DMS53 (cell line): Measurements from ENCODE around the gene ABHD14A.
"Not testable (repeated sequence)": the region's sequence is repeated elsewhere in the genome, so short reads cannot be mapped to it uniquely, and the experiment has no call there.

Experiments used
- DNase-seq: peaks from one replicate; lab custom pipeline; 2025; lab: John Stamatoyannopoulos, UW

Gene ABHD14A

DNA sequence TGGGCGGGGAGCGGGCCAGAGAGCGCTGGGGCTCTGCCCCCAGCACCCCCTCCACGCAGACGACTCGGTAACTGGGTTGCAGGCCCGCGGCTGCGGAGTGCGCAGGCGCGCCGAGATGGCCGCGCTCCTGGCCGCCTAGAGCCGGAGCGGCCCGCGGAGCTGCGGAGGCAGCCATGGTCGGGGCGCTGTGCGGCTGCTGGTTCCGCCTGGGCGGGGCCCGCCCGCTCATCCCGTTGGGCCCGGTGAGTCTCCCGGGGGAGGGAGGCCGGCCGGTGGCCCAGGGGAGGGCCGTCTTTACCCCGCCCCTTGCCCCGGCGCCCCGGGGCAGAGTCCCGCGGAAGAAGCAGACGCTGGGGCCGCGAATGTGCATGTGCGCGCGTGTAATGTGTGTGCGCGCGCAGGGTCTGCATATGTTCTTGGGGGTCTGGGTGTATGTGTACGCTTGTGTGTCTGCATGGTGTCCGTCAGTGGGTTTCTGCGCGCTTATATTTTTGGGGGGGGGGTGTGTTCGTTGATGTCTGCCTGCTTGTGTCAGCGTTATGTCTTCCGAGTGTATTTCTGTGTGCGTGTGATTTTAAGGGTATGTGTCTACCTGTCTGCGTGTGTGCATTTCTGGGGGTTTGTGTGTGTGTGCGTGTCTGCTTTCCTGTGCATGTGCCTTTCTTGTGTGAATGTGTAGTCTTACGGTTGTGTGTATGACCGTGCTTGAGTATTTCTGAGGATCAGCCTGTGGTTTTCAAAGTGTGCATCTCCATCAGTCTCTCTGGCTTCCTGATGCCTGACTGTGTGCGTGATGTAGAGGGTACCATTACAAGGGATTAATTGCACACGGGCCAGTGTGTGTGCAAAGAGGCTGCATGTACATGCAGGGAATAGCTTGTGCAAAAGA is at the start of gene ABHD14A:
TSS of gene ABHD14A (plus strand) at position 102 of the 889 bp plus-strand sequence. CDS start at position 174, 72 bp downstream.
- DNase-seq: peak; percentile 72

DNA sequence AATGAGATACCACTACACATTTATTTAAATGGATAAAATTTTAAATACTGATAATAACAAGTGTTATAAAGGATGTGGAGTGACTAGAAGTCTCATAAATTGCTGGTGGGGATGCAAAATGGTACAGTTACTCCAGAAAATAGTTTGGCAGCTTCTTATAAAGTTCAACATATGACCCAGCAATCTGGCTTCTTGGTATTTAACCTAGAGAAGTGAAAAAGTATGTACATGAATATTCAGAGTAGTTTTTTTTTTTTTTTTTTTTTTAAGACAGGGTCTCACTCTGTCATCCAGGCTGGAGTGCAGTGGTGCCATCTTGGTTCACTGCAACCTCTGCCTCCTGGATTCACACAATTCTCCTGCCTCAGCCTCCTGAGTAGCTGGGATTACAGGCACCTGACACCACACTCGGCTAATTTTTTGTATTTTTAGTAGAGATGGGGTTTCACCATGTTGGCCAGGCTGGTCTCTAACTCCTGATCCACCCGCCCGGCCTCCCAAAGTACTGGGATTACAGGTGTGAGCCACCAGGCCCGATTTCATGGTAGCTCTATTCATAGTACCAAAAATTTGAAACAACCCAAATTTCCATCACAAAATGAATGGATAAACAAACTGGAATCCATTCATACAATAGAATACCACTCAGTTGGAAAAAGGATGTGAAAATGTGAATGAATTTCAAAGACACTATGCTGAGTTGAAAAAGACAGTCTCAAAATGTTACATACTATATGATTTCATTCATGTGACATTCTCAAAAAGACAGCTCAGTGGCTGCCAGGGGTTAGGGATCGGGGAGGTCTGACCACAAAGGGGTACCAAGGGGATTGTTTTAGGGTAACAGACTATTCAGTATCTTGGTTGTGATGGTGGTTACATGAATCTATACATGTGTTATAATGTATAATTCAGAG is 47.5 kb upstream of the ABHD14A start:
- no peak for DNase-seq

GRCh38 chr3:51928438-51928837 is 46.4 kb upstream of the ABHD14A start:
- no peak for DNase-seq

DNA sequence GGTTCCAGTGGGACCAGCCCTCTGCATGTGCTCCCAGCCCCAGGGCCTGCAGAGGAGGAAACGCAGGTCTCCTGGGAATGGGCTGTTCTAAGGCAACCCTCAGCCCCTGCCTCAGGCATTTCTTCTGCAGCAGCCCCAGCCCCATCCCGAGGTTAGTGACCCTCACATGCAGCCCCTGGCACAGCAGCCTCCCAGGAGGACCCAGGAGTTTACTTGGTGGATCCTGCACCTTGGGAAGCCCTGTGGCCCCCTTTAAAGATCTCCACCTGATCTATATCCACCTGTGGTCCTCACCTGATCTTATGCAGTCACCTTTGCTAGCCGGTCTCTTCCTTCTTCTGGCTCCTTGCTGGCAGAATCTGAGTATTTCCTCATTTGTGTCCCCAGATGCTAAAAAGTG is 45.9 kb upstream of the ABHD14A start:
- not testable (repeated sequence) for DNase-seq

DNA sequence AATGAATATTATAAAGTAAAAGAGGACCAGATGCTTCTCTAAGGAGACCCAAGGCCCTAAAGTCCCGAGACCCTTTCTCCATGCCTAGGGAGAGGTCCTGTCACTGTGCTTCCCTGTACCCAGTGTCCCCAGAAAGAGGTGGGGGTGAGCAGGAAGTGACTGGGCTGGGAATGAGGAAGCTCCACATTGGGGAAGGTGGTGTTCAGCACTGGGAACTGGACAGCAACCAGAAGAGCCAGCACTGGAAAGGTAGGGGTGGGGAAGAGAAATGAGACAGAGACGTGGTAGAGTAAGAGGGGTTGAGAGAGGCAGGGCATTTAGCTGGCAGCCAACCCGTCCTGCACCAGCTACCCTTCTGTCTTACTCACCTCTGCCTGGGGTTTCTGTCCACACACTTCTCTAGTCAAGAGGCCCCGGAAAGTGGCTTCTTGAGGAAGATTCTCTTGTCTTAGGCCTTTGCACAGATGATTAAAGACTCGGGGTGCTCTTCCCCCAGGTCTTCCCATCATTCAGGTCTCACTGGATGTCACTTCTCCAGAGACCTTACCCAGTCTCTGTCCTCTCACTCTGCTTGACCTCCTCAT is 45.4 kb upstream of the ABHD14A start:
- no peak for DNase-seq

- no peak for DNase-seq
Measured at GRCh38 chr3:51930439-51930838, 44.4 kb upstream of the ABHD14A start.

DNA sequence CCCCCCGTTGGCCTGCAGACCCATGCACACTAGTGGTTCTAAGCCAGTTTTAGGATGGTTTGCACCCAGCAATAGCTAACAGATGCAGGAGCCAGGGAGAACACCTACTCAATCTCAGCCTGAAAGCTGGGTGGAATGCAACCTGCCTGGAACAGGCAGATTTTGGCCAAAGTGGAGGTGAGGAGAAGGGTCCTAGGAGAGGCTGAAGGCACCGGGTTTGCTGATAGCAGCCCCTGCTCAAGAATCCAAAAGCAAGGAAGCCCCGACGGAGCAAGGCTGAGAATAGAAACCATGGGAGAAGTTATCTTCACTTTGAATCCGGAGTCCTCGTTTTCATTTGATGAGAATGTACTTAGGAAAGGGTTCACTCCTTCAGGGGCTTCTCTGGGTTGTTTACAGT is 43.1 kb upstream of the ABHD14A start:
- DNase-seq: no peak

- DNase-seq: no peak
Measured at GRCh38 chr3:51932471-51933370, 42.1 kb upstream of the ABHD14A start.

GRCh38 chr3:51933471-51934138 is 41.3 kb upstream of the ABHD14A start:
- no peak for DNase-seq

GRCh38 chr3:51934139-51934850 is 40.6 kb upstream of the ABHD14A start:
- no peak for DNase-seq

GRCh38 chr3:51934991-51935885 is 39.6 kb upstream of the ABHD14A start:
- no peak for DNase-seq

DNA sequence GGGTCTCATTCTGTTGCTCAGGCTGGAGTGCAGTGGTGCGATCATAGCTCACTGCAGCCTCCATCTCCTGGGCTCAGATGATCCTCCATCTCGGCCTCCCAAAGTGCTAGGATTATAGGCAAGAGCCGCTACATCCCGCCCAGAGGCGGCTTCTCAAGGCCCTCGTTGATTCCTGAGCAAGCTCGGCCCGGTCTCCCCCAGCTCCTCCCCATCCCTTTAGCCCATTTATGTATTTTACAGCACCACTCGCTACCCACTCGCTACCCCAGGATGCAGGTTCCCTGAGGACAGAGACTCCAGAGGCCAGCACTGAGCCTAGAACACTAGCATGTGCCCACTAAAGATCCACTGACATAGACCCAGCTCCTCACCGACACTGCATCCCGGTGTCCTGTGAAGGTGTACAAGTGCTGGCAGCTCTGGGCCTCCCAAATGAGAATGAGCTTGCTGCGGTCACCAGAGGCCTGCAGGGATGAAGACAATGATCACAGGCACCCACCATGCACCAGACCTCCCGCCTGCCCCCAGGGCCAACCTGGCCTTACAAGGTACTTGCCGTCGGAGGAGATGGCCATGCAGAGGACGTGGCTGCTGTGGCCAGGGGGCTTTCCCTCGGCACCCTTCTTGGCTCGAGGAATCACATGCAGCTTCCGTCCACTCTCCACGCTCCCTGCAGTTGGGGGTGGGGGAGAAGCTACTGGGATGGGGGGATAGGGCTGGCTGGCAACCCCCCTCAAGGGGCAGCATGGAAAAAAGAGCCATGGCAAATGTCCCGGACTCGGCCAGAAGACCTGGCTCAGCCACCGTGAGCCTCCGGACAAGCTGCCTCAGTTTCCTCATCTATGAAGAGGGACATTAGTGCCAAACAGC is 38.7 kb upstream of the ABHD14A start:
- no peak for DNase-seq

DNA sequence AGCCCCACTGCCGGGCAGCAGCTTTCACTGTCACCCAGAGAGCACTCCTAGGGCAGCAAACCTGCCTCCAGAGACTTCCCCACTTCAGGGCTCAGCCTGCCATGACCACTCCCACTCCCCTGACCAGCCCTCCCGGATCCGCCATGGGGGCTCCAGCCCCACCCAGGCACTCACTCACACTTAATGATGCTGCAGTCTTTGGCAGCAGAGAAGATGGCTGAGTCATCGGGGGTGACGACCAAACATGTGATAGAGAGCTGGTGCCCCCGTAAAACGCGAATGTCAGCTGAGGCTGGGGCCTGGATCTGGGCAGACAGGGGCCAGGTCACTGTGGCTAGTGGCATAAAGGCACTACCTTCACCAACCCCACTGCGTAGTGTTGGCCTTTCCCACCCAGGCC is 37.9 kb upstream of the ABHD14A start:
- no peak for DNase-seq

GRCh38 chr3:51937611-51938450 is 37.0 kb upstream of the ABHD14A start:
- DNase-seq: no peak

- no peak for DNase-seq
Measured at GRCh38 chr3:51938780-51939425, 36.0 kb upstream of the ABHD14A start.

- peak; percentile 14 for DNase-seq
Measured at GRCh38 chr3:51940648-51941462, 34.0 kb upstream of the ABHD14A start.
